Neural progenitor cell (in vitro differentiated cells): Measurements from ENCODE around the gene MLX. TPM values are rescaled to one million over a fixed set of nuclear protein-coding genes. Genes with fewer than 3 reads are reported as not detected.

ENCODE experiments used
- DNase-seq: peaks from one replicate; pipeline ENCODE4 v3.0.0-alpha.2; 2016; ENCODE audit warnings: low spot score
- H2AFZ ChIP-seq: fragments of 200-600 bp; sonication (generic); replicated peaks from 2 replicates; pipeline ENCODE4 v1.6.1; 2016; ENCODE audit warnings: antibody characterized with exemption
- H3F3A ChIP-seq: fragments of 200-600 bp; sonication (generic); 2 replicates; pipeline ENCODE4 v1.6.1; 2016; ENCODE audit warnings: antibody characterized with exemption, low read depth
- H3K27ac ChIP-seq: fragments of 200-600 bp; sonication (generic); 2 replicates; pipeline ENCODE4 v1.5.1; 2016; ENCODE audit warnings: mild to moderate bottlenecking
- H3K27me3 ChIP-seq: fragments of 200-600 bp; sonication (generic); 2 replicates; pipeline ENCODE4 v1.6.1; 2016; ENCODE audit warnings: mild to moderate bottlenecking, moderate library complexity
- H3K36me3 ChIP-seq: fragments of 200-600 bp; sonication (generic); 2 replicates; pipeline ENCODE4 v1.5.1; 2016
- H3K4me1 ChIP-seq: fragments of 200-600 bp; sonication (generic); 2 replicates; pipeline ENCODE4 v1.6.1; 2016; ENCODE audit warnings: mixed run types
- H3K4me2 ChIP-seq: fragments of 200-600 bp; sonication (generic); 2 replicates; pipeline ENCODE4 v1.6.1; 2016
- H3K4me3 ChIP-seq: fragments of 200-600 bp; sonication (generic); 2 replicates; pipeline ENCODE4 v1.5.1; 2016
- H3K79me2 ChIP-seq: fragments of 200-600 bp; sonication (generic); 2 replicates; pipeline ENCODE4 v1.6.1; 2016; ENCODE audit warnings: low read depth
- H3K9ac ChIP-seq: fragments of 200-600 bp; sonication (generic); 2 replicates; pipeline ENCODE4 v1.6.1; 2016
- H3K9me3 ChIP-seq: fragments of 200-600 bp; sonication (generic); 2 replicates; pipeline ENCODE4 v1.5.1; 2016; ENCODE audit warnings: low read depth
- H4K20me1 ChIP-seq: fragments of 200-600 bp; sonication (generic); 2 replicates; pipeline ENCODE4 v1.6.1; 2016; ENCODE audit warnings: low read depth
- H3K27ac Mint-ChIP-seq: 3 replicates; pipeline ENCODE4 v1.8.0; 2021; ENCODE audit warnings: mixed read lengths
- H3K27me3 Mint-ChIP-seq: 2 replicates; pipeline ENCODE4 v1.8.0; 2022; ENCODE audit warnings: low read depth, mild to moderate bottlenecking, inconsistent platforms, moderate library complexity, mixed read lengths; ENCODE audit not compliant: insufficient read depth
- H3K36me3 Mint-ChIP-seq: 3 replicates; pipeline ENCODE4 v1.8.0; 2021; ENCODE audit warnings: mixed read lengths
- H3K4me1 Mint-ChIP-seq: 3 replicates; pipeline ENCODE4 v1.8.0; 2021; ENCODE audit warnings: mixed read lengths
- H3K4me3 Mint-ChIP-seq: 3 replicates; pipeline ENCODE4 v1.8.0; 2021; ENCODE audit warnings: mild to moderate bottlenecking, moderate library complexity, mixed read lengths
- H3K9me3 Mint-ChIP-seq: 3 replicates; pipeline ENCODE4 v1.8.0; 2020; ENCODE audit warnings: mixed read lengths
- EZH2 ChIP-seq: fragments of 200-600 bp; sonication (generic); IDR thresholded peaks from 2 replicates; pipeline ENCODE4 v1.6.1; 2017; ENCODE audit warnings: antibody characterized with exemption, mild to moderate bottlenecking, moderate library complexity
- EZH2phosphoT487 ChIP-seq: fragments of 200-600 bp; sonication (generic); IDR thresholded peaks from 2 replicates; pipeline ENCODE4 v1.6.1; 2017; ENCODE audit warnings: antibody characterized with exemption
- total RNA-seq: library from RNA; depleted of rRNA; stranded (reverse); fragments of >200 nt; gene quantifications from 2 replicates; pipeline ENCODE4 v1.2.3, GENCODE V29; 2015; ENCODE audit warnings: low replicate concordance
- TF ChIP-seq, protein P1 (sequence below): fragments of 200-600 bp; sonication (generic); IDR thresholded peaks from 2 replicates; pipeline ENCODE4 v1.5.1; 2017; ENCODE audit warnings: antibody characterized with exemption, mild to moderate bottlenecking

The MLX gene
- total RNA-seq, 1 donor from 2014 or later: 15.8 TPM

- H3K79me2 ChIP-seq: no peaks in the 10 kb centered on the region
- H3K27me3 Mint-ChIP-seq: peaks cover 5% of the 10 kb centered on the region
- H3K36me3 Mint-ChIP-seq: no peaks in the 10 kb centered on the region
- TF ChIP-seq EZH2 (peak; percentile 40), EZH2phosphoT487 (no peak)
- TF ChIP-seq, protein P1, sequence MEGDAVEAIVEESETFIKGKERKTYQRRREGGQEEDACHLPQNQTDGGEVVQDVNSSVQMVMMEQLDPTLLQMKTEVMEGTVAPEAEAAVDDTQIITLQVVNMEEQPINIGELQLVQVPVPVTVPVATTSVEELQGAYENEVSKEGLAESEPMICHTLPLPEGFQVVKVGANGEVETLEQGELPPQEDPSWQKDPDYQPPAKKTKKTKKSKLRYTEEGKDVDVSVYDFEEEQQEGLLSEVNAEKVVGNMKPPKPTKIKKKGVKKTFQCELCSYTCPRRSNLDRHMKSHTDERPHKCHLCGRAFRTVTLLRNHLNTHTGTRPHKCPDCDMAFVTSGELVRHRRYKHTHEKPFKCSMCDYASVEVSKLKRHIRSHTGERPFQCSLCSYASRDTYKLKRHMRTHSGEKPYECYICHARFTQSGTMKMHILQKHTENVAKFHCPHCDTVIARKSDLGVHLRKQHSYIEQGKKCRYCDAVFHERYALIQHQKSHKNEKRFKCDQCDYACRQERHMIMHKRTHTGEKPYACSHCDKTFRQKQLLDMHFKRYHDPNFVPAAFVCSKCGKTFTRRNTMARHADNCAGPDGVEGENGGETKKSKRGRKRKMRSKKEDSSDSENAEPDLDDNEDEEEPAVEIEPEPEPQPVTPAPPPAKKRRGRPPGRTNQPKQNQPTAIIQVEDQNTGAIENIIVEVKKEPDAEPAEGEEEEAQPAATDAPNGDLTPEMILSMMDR: peak; percentile 48
- no peaks in the 10 kb centered on the region for H3K9me3 Mint-ChIP-seq
- peak overlapping the region; percentile 56 for H3K4me3 ChIP-seq
- peaks cover 7% of the 10 kb centered on the region for H3K4me1 ChIP-seq
- H2AFZ ChIP-seq: peak overlapping the region; percentile 98
- H3K4me2 ChIP-seq: peak overlapping the region; percentile 96
- H3K4me1 Mint-ChIP-seq: peaks cover 36% of the 10 kb centered on the region
- peak overlapping the region; percentile 83 for H3K4me3 Mint-ChIP-seq
- no peaks in the 10 kb centered on the region for H3K36me3 ChIP-seq
- H3K27ac Mint-ChIP-seq: no peak overlapping the region
- no peak overlapping the region for H3K9ac ChIP-seq
- H3F3A ChIP-seq: peaks cover 6% of the 10 kb centered on the region
- no peaks in the 10 kb centered on the region for H3K9me3 ChIP-seq
- H3K27me3 ChIP-seq: peaks cover 34% of the 10 kb centered on the region
- DNase-seq: peak; percentile 87
- H4K20me1 ChIP-seq: no peaks in the 10 kb centered on the region
- no peak overlapping the region for H3K27ac ChIP-seq
Observed at GRCh38 chr17:42531455-42532354, 35.2 kb upstream of the MLX start.

GRCh38 chr17:42535155-42536047, 31.5 kb upstream of the MLX start:
- no peaks in the 10 kb centered on the region for H3K36me3 Mint-ChIP-seq
- H3K79me2 ChIP-seq: peaks cover 5% of the 10 kb centered on the region
- H3K4me2 ChIP-seq: peak overlapping the region; percentile 78
- H3K27me3 ChIP-seq: peaks cover 34% of the 10 kb centered on the region
- peaks cover 6% of the 10 kb centered on the region for H3F3A ChIP-seq
- H3K4me3 ChIP-seq: peak overlapping the region; percentile 52
- peaks cover 27% of the 10 kb centered on the region for H3K4me1 Mint-ChIP-seq
- H4K20me1 ChIP-seq: no peaks in the 10 kb centered on the region
- no peaks in the 10 kb centered on the region for H3K36me3 ChIP-seq
- no peak overlapping the region for H3K9ac ChIP-seq
- no peaks in the 10 kb centered on the region for H3K9me3 Mint-ChIP-seq
- H3K27ac ChIP-seq: no peak overlapping the region
- peaks cover 3% of the 10 kb centered on the region for H3K27me3 Mint-ChIP-seq
- no peak for TF ChIP-seq EZH2phosphoT487
- TF ChIP-seq, protein P1: no peak
- no peak for TF ChIP-seq EZH2
- no peak overlapping the region for H3K27ac Mint-ChIP-seq
- peak overlapping the region; percentile 31 for H2AFZ ChIP-seq
- H3K9me3 ChIP-seq: no peaks in the 10 kb centered on the region
- H3K4me1 ChIP-seq: peaks cover 10% of the 10 kb centered on the region
- H3K4me3 Mint-ChIP-seq: peak overlapping the region; percentile 84
- DNase-seq: no peak

- Histone ChIP-seq H2AFZ (peak within 1 kb of the TSS; percentile 31), H3K27me3 (peaks cover 31% of the 10 kb centered on the region), H3K79me2 (peaks cover 5% of the 10 kb centered on the region), H3K4me2 (peak within 1 kb of the TSS; percentile 78), H3K9ac (no peak within 1 kb of the TSS), H4K20me1 (no peaks in the 10 kb centered on the region), H3K4me1 (peaks cover 10% of the 10 kb centered on the region), H3K9me3 (no peaks in the 10 kb centered on the region), H3K27ac (no peak within 1 kb of the TSS), H3K4me3 (peak within 1 kb of the TSS; percentile 52), H3K36me3 (no peaks in the 10 kb centered on the region), H3F3A (peaks cover 6% of the 10 kb centered on the region)
- peaks cover 3% of the 10 kb centered on the region for H3K27me3 Mint-ChIP-seq
- peak within 1 kb of the TSS; percentile 90 for H3K4me3 Mint-ChIP-seq
- H3K4me1 Mint-ChIP-seq: peaks cover 22% of the 10 kb centered on the region
- no peaks in the 10 kb centered on the region for H3K9me3 Mint-ChIP-seq
- DNase-seq: peak; percentile 88
- H3K27ac Mint-ChIP-seq: no peak within 1 kb of the TSS
- H3K36me3 Mint-ChIP-seq: peaks cover 2% of the 10 kb centered on the region
- TF ChIP-seq EZH2: no peak
- TF ChIP-seq, protein P1: no peak
- TF ChIP-seq EZH2phosphoT487: no peak
Observed at GRCh38 chr17:42536048-42536371, 30.9 kb upstream of the MLX start, which contains the start of gene NAGLU. NAGLU (plus strand) TSS chr17:42536241; CDS start chr17:42536273, 32 bp downstream.
